ENCODE data around the gene PADI4.

Gene PADI4

GRCh38 chr1:17286646-17287045 lies 21.4 kb upstream of the PADI4 start:
- DNase-seq (ENCODE audit: low spot score) = no peak

GRCh38 chr1:17287130-17287776 lies 20.7 kb upstream of the PADI4 start:
- no peak for DNase-seq (ENCODE audit: low spot score)

- no peak for DNase-seq (ENCODE audit: low spot score)
Measured at GRCh38 chr1:17289721-17290120, 18.3 kb upstream of the PADI4 start.

- DNase-seq (ENCODE audit: low spot score) = no peak
Measured at GRCh38 chr1:17290553-17290952, 17.4 kb upstream of the PADI4 start.

- no peak for DNase-seq (ENCODE audit: low spot score)
Measured at GRCh38 chr1:17292299-17293160, 15.5 kb upstream of the PADI4 start.

GRCh38 chr1:17293681-17294425 lies 14.1 kb upstream of the PADI4 start:
- DNase-seq (ENCODE audit: low spot score) = no peak

- no peak for DNase-seq (ENCODE audit: low spot score)
Measured at GRCh38 chr1:17295292-17295691, 12.7 kb upstream of the PADI4 start.

GRCh38 chr1:17296086-17296485 lies 11.9 kb upstream of the PADI4 start:
- DNase-seq (ENCODE audit: low spot score) = no peak

GRCh38 chr1:17297991-17298390 lies 10.0 kb upstream of the PADI4 start:
- no peak for DNase-seq (ENCODE audit: low spot score)

GRCh38 chr1:17301767-17302166 lies 6.2 kb upstream of the PADI4 start:
- DNase-seq (ENCODE audit: low spot score) = no peak

- no peak for DNase-seq (ENCODE audit: low spot score)
Measured at GRCh38 chr1:17304151-17304825, 3.7 kb upstream of the PADI4 start.

- DNase-seq (ENCODE audit: low spot score) = no peak
Measured at GRCh38 chr1:17304826-17305175, 3.2 kb upstream of the PADI4 start.

- DNase-seq (ENCODE audit: low spot score) = no peak
Measured at GRCh38 chr1:17305576-17306095, 2.4 kb upstream of the PADI4 start.

GRCh38 chr1:17306407-17306806 lies 1.6 kb upstream of the PADI4 start:
- DNase-seq (ENCODE audit: low spot score) = no peak

- DNase-seq (ENCODE audit: low spot score) = no peak
Measured at GRCh38 chr1:17306921-17307320, 1.1 kb upstream of the PADI4 start.

- no peak for DNase-seq (ENCODE audit: low spot score)
Measured at GRCh38 chr1:17307329-17307728, 668 bp upstream of the PADI4 start.

- DNase-seq (ENCODE audit: low spot score) = no peak
Measured at GRCh38 chr1:17308593-17308992, 596 bp downstream of the PADI4 start.

GRCh38 chr1:17309426-17310067 lies 1.6 kb downstream of the PADI4 start:
- no peak for DNase-seq (ENCODE audit: low spot score)

- no peak for DNase-seq (ENCODE audit: low spot score)
Measured at GRCh38 chr1:17310068-17310640, 2.2 kb downstream of the PADI4 start.

- no peak for DNase-seq (ENCODE audit: low spot score)
Measured at GRCh38 chr1:17313530-17314309, 5.7 kb downstream of the PADI4 start.

Measured in putamen (tissue), 1 donor.